Raji (cell line): ENCODE data around the gene GZMB.

Experiments used
- POLR2A ChIP-seq: IDR thresholded peaks from 2 replicates; pipeline ENCODE4 v1.6.1; 2011; ENCODE audit warnings: low read depth, low read length, control low read depth; ENCODE audit not compliant: insufficient read depth

Gene GZMB

DNA sequence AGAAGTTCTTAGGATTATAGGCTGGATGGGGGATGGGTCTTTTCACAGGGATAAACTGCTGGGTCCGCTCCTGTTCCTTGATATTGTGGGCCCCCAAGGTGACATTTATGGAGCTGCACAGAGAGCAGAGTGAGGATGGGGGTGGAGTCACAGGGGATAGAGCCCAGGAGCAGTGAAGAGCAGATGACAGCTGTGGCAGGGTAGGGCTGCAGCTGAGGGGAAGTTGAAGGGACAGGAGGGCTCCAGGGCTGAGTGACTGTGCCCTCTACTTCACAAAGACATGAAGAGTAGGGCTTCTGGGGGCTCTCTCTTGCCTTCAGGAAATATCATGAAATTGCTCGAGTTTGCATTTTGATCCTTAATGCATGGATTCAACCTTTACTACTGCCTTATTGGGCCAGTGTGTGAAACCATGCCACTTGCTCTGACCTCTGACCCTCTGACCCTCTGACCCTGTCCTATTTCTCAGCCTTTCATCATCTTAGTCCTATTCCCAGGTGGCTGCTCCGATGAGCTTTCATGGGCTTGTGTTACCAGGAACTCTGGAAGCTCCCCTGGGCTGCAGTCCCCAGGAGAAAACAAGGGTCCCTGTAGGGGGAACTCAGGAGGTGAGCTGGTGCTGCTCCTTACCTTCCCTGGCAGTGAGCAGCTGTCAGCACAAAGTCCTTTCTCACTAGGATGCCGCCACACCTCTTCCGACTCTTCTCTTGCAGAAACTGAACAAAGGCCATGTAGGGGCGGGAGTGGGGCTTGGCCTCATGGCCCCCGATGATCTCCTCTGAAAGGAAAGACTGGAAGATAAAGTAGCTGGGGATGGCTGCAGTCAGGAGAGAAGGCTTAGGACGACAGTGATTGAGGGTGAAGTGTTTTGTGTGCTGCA lies 26.1 kb downstream of the GZMB start:
- TF ChIP-seq POLR2A, result no peak

- TF ChIP-seq POLR2A, result no peak
Observed at GRCh38 chr14:24607081-24607480, 26.9 kb downstream of the GZMB start.

DNA sequence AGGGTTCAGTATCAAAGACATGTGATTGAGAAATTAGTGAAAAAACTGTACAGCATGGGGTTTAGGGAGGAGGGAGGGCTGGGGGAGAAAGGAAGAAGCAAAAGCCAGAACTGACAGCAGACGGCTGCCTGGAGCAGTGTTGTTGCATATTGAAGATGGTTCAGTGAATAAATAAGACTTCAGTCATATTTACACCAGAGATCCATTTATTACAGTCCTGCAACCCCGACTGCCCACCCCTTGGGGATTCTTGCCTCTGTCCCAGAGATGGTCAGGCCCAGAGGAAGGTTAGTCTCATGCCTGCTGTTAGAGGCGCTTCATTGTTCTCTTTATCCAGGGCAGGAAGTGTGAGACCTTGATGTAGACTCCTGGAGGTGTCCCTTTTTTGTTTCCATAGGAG lies 27.7 kb downstream of the GZMB start:
- no peak for TF ChIP-seq POLR2A

DNA sequence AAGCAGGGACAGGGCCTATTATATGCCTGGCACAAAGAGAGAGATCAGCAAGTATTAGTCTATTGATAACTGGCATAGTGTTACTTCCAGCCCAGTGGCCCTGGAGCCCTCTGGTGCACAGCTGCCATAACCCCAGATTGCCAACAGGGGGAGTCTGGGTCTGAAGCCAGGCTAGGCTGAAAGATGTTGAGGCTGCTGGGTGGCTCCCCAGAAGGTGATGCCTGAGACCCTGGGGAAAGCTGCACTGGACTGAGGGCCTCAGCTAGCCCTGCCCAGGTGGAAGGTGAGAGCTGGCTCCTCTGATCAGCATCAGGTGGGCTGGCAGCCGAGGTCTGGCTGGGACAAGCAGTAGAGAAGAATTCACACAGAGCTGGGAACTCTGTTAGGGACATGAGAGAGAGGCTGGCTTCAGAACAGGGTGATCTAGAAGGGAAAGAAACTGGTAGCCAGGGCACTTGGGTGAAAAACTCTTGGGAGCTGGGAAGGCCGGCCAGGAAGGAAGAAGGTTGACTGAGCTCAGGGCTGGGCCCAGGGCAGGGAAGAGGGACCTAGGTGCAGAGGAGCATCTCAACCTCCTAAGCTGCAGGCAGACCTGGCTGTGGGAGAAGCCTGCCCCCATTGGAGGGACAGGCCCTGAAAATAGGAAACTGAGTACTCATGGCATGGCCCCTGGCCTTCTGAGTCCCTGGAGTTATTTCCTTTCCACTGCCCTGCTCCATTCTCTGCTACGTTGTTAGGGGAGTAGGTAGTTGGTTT lies 28.4 kb downstream of the GZMB start:
- no peak for TF ChIP-seq POLR2A

DNA sequence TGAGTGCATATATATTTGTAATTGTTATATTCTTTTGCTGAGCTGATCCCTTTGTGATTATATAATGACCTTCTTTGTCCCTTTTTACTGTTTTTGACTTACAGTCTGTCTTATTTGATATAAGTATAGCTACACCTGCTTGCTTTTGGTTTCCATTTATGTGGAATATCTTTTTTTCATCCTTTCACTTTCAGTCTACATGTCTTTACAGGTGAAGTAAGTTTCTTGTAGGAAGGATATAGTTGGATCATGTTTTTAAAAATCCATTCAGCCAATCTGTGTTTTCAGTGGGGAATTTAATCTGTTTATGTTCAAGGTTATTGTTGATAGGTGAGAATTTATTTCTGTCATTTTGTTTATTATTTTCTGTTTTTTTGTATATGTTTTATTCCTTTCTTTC lies 36.6 kb downstream of the GZMB start:
- no peak for TF ChIP-seq POLR2A

- TF ChIP-seq POLR2A, result no peak
Observed at GRCh38 chr14:24595073-24595808, 38.7 kb downstream of the GZMB start.
